Activated T-cell treated with anti-CD3 and anti-CD28 coated beads, Interleukin-2, amount 50 U/mL, for 72 hours (primary cell): Measurements from ENCODE around the gene LMAN1. TPM values are rescaled to one million over a fixed set of nuclear protein-coding genes. Genes with fewer than 3 reads are reported as not detected.

Experiments used
- ATAC-seq, 2 donors: fragments of 150-1000 bp; cut with Tn5 transposase; replicated peaks in 1 of 2; 2 replicates each; pipeline ENCODE4 v1.10.0; 2021; ENCODE audit warnings: moderate library complexity in 2 of 2, mild to moderate bottlenecking in 1 of 2
- DNase-seq, 2 donors: peaks; one replicate each; pipeline ENCODE4 v3.0.0; 2021 to 2022; ENCODE audit warnings: mixed read lengths in 1 of 2
- H3K27ac Mint-ChIP-seq: one replicate; pipeline ENCODE4 v1.8.0; 2022; ENCODE audit warnings: mild to moderate bottlenecking, moderate library complexity, mixed read lengths
- H3K27me3 Mint-ChIP-seq: one replicate; pipeline ENCODE4 v1.8.0; 2022; ENCODE audit warnings: low read depth, mixed read lengths
- H3K36me3 Mint-ChIP-seq, 2 donors: one replicate each; pipeline ENCODE4 v1.8.0; 2022; ENCODE audit warnings: mixed read lengths in 2 of 2, mild to moderate bottlenecking in 1 of 2; ENCODE audit not compliant: insufficient read depth in 2 of 2
- H3K4me1 Mint-ChIP-seq: one replicate; pipeline ENCODE4 v1.8.0; 2022; ENCODE audit warnings: low read depth, mixed read lengths
- H3K4me3 Mint-ChIP-seq, 2 donors: one replicate each; pipeline ENCODE4 v1.8.0; 2022; ENCODE audit warnings: mild to moderate bottlenecking in 2 of 2, mixed read lengths in 2 of 2, moderate library complexity in 2 of 2
- H3K9me3 Mint-ChIP-seq, 2 donors: one replicate each; pipeline ENCODE4 v1.8.0; 2022; ENCODE audit warnings: mixed read lengths in 2 of 2
- total RNA-seq, 2 donors: library from RNA; stranded (reverse); gene quantifications; one replicate each; pipeline ENCODE4 v1.2.3, GENCODE V29; 2022

The LMAN1 gene
- total RNA-seq, 2 donors from 2014 or later, result 95.7 to 144 TPM

GRCh38 chr18:59352250-59352855, 6.7 kb downstream of the LMAN1 start:
- Mint-ChIP-seq H3K4me3 (peak overlapping the region; percentile 3 to 11), H3K36me3 (peaks cover 16 to 46% of the 10 kb centered on the region in 2 donors), H3K9me3 (no peaks in the 10 kb centered on the region), H3K27me3 (no peaks in the 10 kb centered on the region), H3K27ac (peak overlapping the region; percentile 68), H3K4me1 (peaks cover 39% of the 10 kb centered on the region)
- DNase-seq, result no peak
- peak in 1 of 2 donors; percentile 17 for ATAC-seq

- no peak overlapping the region for H3K4me3 Mint-ChIP-seq
- DNase-seq (no peak), ATAC-seq (no peak)
- peaks cover 30 to 72% of the 10 kb centered on the region in 2 donors for H3K36me3 Mint-ChIP-seq
- H3K4me1 Mint-ChIP-seq, result peaks cover 32% of the 10 kb centered on the region
- no peaks in the 10 kb centered on the region for H3K27me3 Mint-ChIP-seq
- H3K27ac Mint-ChIP-seq, result no peak overlapping the region
- H3K9me3 Mint-ChIP-seq, result peaks cover 0 to 3% of the 10 kb centered on the region in 2 donors
Observed at GRCh38 chr18:59345556-59345955, 13.5 kb downstream of the LMAN1 start.

GRCh38 chr18:59344996-59345395, 14.1 kb downstream of the LMAN1 start:
- H3K27ac Mint-ChIP-seq, result no peak overlapping the region
- H3K4me3 Mint-ChIP-seq, result no peak overlapping the region
- H3K9me3 Mint-ChIP-seq, result peaks cover 0 to 3% of the 10 kb centered on the region in 2 donors
- H3K36me3 Mint-ChIP-seq, result peaks cover 31 to 76% of the 10 kb centered on the region in 2 donors
- DNase-seq (no peak), ATAC-seq (no peak)
- no peaks in the 10 kb centered on the region for H3K27me3 Mint-ChIP-seq
- peaks cover 37% of the 10 kb centered on the region for H3K4me1 Mint-ChIP-seq

- no peak for DNase-seq
- H3K4me1 Mint-ChIP-seq, result peaks cover 37% of the 10 kb centered on the region
- ATAC-seq, result no peak
- H3K27ac Mint-ChIP-seq, result no peak overlapping the region
- H3K9me3 Mint-ChIP-seq, result peaks cover 0 to 3% of the 10 kb centered on the region in 2 donors
- H3K27me3 Mint-ChIP-seq, result no peaks in the 10 kb centered on the region
- H3K4me3 Mint-ChIP-seq, result no peak overlapping the region
- peaks cover 36 to 76% of the 10 kb centered on the region in 2 donors for H3K36me3 Mint-ChIP-seq
Observed at GRCh38 chr18:59343926-59344325, 15.1 kb downstream of the LMAN1 start.

GRCh38 chr18:59340817-59341216, 18.2 kb downstream of the LMAN1 start:
- Mint-ChIP-seq H3K27ac (peak overlapping the region; percentile 93), H3K27me3 (no peaks in the 10 kb centered on the region), H3K4me3 (peak overlapping the region; percentile 27 to 78), H3K4me1 (peaks cover 37% of the 10 kb centered on the region), H3K36me3 (peaks cover 48 to 80% of the 10 kb centered on the region in 2 donors), H3K9me3 (peaks cover 0 to 3% of the 10 kb centered on the region in 2 donors)
- DNase-seq (no peak), ATAC-seq (peak; percentile 67 to 69)

GRCh38 chr18:59340312-59340711, 18.8 kb downstream of the LMAN1 start:
- no peaks in the 10 kb centered on the region for H3K27me3 Mint-ChIP-seq
- H3K36me3 Mint-ChIP-seq, result peaks cover 46 to 78% of the 10 kb centered on the region in 2 donors
- ATAC-seq (no peak), DNase-seq (no peak)
- H3K4me1 Mint-ChIP-seq, result peaks cover 37% of the 10 kb centered on the region
- H3K9me3 Mint-ChIP-seq, result peaks cover 0 to 3% of the 10 kb centered on the region in 2 donors
- peak overlapping the region; percentile 93 for H3K27ac Mint-ChIP-seq
- H3K4me3 Mint-ChIP-seq, result peak overlapping the region in 1 of 2 donors; percentile 78

GRCh38 chr18:59332986-59333385, 26.1 kb downstream of the LMAN1 start:
- no peaks in the 10 kb centered on the region for H3K27me3 Mint-ChIP-seq
- ATAC-seq (no peak), DNase-seq (no peak)
- no peaks in the 10 kb centered on the region for H3K9me3 Mint-ChIP-seq
- no peak overlapping the region for H3K27ac Mint-ChIP-seq
- no peak overlapping the region for H3K4me3 Mint-ChIP-seq
- peaks cover 13 to 33% of the 10 kb centered on the region in 2 donors for H3K36me3 Mint-ChIP-seq
- no peaks in the 10 kb centered on the region for H3K4me1 Mint-ChIP-seq

- H3K4me3 Mint-ChIP-seq, result no peak overlapping the region
- H3K36me3 Mint-ChIP-seq, result peaks cover 4 to 19% of the 10 kb centered on the region in 2 donors
- no peaks in the 10 kb centered on the region for H3K9me3 Mint-ChIP-seq
- H3K27ac Mint-ChIP-seq, result no peak overlapping the region
- no peak for ATAC-seq
- no peaks in the 10 kb centered on the region for H3K27me3 Mint-ChIP-seq
- no peaks in the 10 kb centered on the region for H3K4me1 Mint-ChIP-seq
- DNase-seq, result no peak
Observed at GRCh38 chr18:59328683-59329082, 30.4 kb downstream of the LMAN1 start.

- Mint-ChIP-seq H3K27me3 (peaks cover 2% of the 10 kb centered on the region), H3K9me3 (no peaks in the 10 kb centered on the region), H3K4me1 (no peaks in the 10 kb centered on the region), H3K4me3 (no peak overlapping the region), H3K27ac (no peak overlapping the region), H3K36me3 (peaks cover 2 to 11% of the 10 kb centered on the region in 2 donors)
- DNase-seq (no peak), ATAC-seq (no peak)
Observed at GRCh38 chr18:59325965-59326364, 33.1 kb downstream of the LMAN1 start.

GRCh38 chr18:59324623-59324971, 34.5 kb downstream of the LMAN1 start:
- Mint-ChIP-seq H3K27ac (no peak overlapping the region), H3K4me3 (no peak overlapping the region)

GRCh38 chr18:59323931-59324622, 35.0 kb downstream of the LMAN1 start:
- DNase-seq, result no peak
- H3K27ac Mint-ChIP-seq, result no peak overlapping the region
- peaks cover 10% of the 10 kb centered on the region for H3K27me3 Mint-ChIP-seq
- peaks cover 2 to 9% of the 10 kb centered on the region in 2 donors for H3K36me3 Mint-ChIP-seq
- no peak overlapping the region for H3K4me3 Mint-ChIP-seq
- no peaks in the 10 kb centered on the region for H3K9me3 Mint-ChIP-seq
- no peak for ATAC-seq
- no peaks in the 10 kb centered on the region for H3K4me1 Mint-ChIP-seq

More at GRCh38 chr18:59324623-59324971, 34.5 kb downstream of the LMAN1 start:
- DNase-seq (no peak), ATAC-seq (no peak)
- Mint-ChIP-seq H3K9me3 (no peaks in the 10 kb centered on the region), H3K4me1 (no peaks in the 10 kb centered on the region), H3K36me3 (peaks cover 2 to 11% of the 10 kb centered on the region in 2 donors), H3K27me3 (peaks cover 10% of the 10 kb centered on the region)

GRCh38 chr18:59318460-59319050, 40.5 kb downstream of the LMAN1 start, which contains the start of gene CPLX4:
CPLX4 (minus strand) TSS chr18:59318649; CDS start chr18:59318462, 187 bp downstream.
- no peak within 1 kb of the TSS for H3K4me3 Mint-ChIP-seq
- no peaks in the 10 kb centered on the region for H3K36me3 Mint-ChIP-seq
- H3K27ac Mint-ChIP-seq, result no peak within 1 kb of the TSS
- peaks cover 20% of the 10 kb centered on the region for H3K27me3 Mint-ChIP-seq
- no peaks in the 10 kb centered on the region for H3K9me3 Mint-ChIP-seq
- ATAC-seq (no peak), DNase-seq (no peak)
- H3K4me1 Mint-ChIP-seq, result no peaks in the 10 kb centered on the region

GRCh38 chr18:59311631-59312030, 47.4 kb downstream of the LMAN1 start:
- H3K36me3 Mint-ChIP-seq, result no peaks in the 10 kb centered on the region
- H3K4me1 Mint-ChIP-seq, result no peaks in the 10 kb centered on the region
- DNase-seq (no peak), ATAC-seq (no peak)
- H3K27ac Mint-ChIP-seq, result no peak overlapping the region
- H3K9me3 Mint-ChIP-seq, result no peaks in the 10 kb centered on the region
- H3K27me3 Mint-ChIP-seq, result peaks cover 44% of the 10 kb centered on the region
- H3K4me3 Mint-ChIP-seq, result no peak overlapping the region
